RWPE2 (cell line): ENCODE results near the gene DDX42.

Experiments
- ATAC-seq: fragments of 200-7000 bp; cut with Tn5 transposase; 3 replicates; pipeline ENCODE4 v1.9.1; 2021; ENCODE audit warnings: low read depth
- DNase-seq: peaks from one replicate; pipeline ENCODE4 v3.0.0-alpha.2; 2020; ENCODE audit warnings: low spot score
- H3K27ac ChIP-seq: fragments of 450-650 bp; 2 replicates; pipeline ENCODE4 v1.5.1; 2017; ENCODE audit warnings: mild to moderate bottlenecking; ENCODE audit not compliant: poor library complexity, severe bottlenecking
- H3K27me3 ChIP-seq: fragments of 250-450 bp; sonication (Bioruptor Pico); 2 replicates; pipeline ENCODE4 v1.5.1; 2021; ENCODE audit warnings: mild to moderate bottlenecking, moderate library complexity; ENCODE audit not compliant: insufficient read depth, poor library complexity, severe bottlenecking
- H3K36me3 ChIP-seq: fragments of 250-450 bp; sonication (Bioruptor Pico); 2 replicates; pipeline ENCODE4 v1.5.1; 2020; ENCODE audit warnings: low read depth, mild to moderate bottlenecking, moderate library complexity
- H3K4me1 ChIP-seq: fragments of 250-450 bp; sonication (Bioruptor Pico); 2 replicates; pipeline ENCODE4 v1.5.1; 2021; ENCODE audit warnings: mild to moderate bottlenecking, moderate library complexity; ENCODE audit not compliant: insufficient read depth, poor library complexity, severe bottlenecking
- H3K4me3 ChIP-seq: fragments of 250-450 bp; sonication (Bioruptor Pico); 2 replicates; pipeline ENCODE4 v1.5.1; 2021; ENCODE audit warnings: mild to moderate bottlenecking, moderate library complexity; ENCODE audit not compliant: severe bottlenecking
- H3K9me3 ChIP-seq: fragments of 250-450 bp; sonication (Bioruptor Pico); 2 replicates; pipeline ENCODE4 v1.5.1; 2021; ENCODE audit warnings: mild to moderate bottlenecking, moderate library complexity; ENCODE audit not compliant: severe bottlenecking
- TF ChIP-seq, protein P1 (sequence below): fragments of 450-650 bp; IDR thresholded peaks from one replicate; pipeline ENCODE4 v1.5.1; 2017; ENCODE audit warnings: mild to moderate bottlenecking, moderate library complexity; ENCODE audit not compliant: poor library complexity, severe bottlenecking

Gene DDX42

DNA sequence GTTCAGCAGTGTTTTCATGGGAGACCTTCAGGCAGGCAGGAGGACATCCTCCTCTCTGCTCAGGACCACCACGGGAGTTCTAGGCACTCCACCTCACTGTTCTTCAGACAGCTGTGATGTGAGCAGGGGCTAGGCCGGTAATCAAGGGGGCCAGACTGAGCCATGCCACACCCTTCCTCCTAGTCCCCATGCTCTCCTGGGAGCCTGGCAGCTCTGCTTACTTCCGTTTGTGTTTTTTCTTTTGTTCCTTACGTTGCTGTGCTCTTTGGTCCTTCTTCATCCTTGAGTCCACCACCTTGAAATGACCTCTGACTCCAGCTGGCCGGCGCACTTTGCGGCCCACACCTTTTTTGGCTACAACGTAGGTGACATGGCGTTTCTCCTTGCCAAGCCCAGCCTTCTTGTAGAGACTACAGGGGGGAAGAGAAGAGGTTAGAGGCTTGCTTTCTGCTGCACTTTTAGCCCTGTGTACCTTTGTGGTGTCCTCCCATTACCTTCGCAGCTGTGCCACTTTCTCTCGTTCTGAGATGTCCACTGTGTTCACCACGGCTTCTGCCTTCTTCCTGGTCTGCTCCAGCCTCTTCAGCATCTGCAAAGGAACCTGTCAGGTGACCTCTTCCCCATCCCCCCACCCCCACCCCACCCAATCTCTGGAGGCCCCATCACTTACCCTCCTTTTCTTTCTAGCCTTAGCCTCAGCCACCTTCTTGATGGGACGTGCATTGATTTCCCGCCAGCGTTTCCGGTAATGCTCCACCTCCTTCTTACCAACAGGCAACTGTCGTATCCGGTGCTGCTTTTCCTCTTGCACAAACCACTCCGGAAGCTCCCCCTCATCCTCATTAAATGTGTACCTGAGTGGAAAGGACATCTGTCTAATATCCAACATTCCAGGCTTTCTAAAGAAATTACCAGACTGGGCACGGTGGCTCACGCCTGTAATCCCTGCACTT is 45.9 kb downstream of the DDX42 start:
- Histone ChIP-seq H3K27ac (no peak overlapping the region), H3K27me3 (no peaks in the 10 kb centered on the region), H3K9me3 (no peaks in the 10 kb centered on the region), H3K4me3 (no peak overlapping the region), H3K4me1 (no peaks in the 10 kb centered on the region), H3K36me3 (peaks cover 97% of the 10 kb centered on the region)
- TF ChIP-seq, protein P1, sequence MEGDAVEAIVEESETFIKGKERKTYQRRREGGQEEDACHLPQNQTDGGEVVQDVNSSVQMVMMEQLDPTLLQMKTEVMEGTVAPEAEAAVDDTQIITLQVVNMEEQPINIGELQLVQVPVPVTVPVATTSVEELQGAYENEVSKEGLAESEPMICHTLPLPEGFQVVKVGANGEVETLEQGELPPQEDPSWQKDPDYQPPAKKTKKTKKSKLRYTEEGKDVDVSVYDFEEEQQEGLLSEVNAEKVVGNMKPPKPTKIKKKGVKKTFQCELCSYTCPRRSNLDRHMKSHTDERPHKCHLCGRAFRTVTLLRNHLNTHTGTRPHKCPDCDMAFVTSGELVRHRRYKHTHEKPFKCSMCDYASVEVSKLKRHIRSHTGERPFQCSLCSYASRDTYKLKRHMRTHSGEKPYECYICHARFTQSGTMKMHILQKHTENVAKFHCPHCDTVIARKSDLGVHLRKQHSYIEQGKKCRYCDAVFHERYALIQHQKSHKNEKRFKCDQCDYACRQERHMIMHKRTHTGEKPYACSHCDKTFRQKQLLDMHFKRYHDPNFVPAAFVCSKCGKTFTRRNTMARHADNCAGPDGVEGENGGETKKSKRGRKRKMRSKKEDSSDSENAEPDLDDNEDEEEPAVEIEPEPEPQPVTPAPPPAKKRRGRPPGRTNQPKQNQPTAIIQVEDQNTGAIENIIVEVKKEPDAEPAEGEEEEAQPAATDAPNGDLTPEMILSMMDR: no peak
- ATAC-seq (no peak), DNase-seq (no peak)

- no peak overlapping the region for H3K27ac ChIP-seq
- ATAC-seq (no peak), DNase-seq (no peak)
- H3K4me3 ChIP-seq: no peak overlapping the region
- H3K36me3 ChIP-seq: peaks cover 97% of the 10 kb centered on the region
- H3K27me3 ChIP-seq: no peaks in the 10 kb centered on the region
- no peaks in the 10 kb centered on the region for H3K9me3 ChIP-seq
- TF ChIP-seq, protein P1: no peak
- no peaks in the 10 kb centered on the region for H3K4me1 ChIP-seq
Measured at GRCh38 chr17:63820963-63821561, 47.1 kb downstream of the DDX42 start.

DNA sequence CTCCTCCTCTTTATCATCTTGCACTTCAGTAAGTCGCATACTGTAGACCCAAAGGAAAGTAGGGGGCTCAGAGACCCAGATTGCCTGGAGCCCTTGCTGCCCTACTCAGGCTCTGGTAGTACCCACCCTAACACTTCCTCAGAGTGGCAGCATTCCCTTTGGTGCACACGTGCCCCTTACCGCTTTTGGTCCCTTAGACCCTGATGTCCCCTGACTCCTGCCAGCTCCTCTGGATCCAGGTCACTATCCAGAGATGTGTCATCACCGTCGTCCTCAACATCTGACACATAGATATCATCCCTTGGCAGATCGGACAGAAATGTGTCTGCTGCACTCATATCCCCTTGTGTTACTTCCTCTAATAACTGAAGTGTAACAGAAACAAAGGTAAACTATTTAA is 47.8 kb downstream of the DDX42 start:
- ATAC-seq (no peak), DNase-seq (no peak)
- no peaks in the 10 kb centered on the region for H3K9me3 ChIP-seq
- peaks cover 92% of the 10 kb centered on the region for H3K36me3 ChIP-seq
- H3K4me3 ChIP-seq: no peak overlapping the region
- TF ChIP-seq, protein P1: no peak
- H3K4me1 ChIP-seq: no peaks in the 10 kb centered on the region
- no peaks in the 10 kb centered on the region for H3K27me3 ChIP-seq
- H3K27ac ChIP-seq: no peak overlapping the region

DNA sequence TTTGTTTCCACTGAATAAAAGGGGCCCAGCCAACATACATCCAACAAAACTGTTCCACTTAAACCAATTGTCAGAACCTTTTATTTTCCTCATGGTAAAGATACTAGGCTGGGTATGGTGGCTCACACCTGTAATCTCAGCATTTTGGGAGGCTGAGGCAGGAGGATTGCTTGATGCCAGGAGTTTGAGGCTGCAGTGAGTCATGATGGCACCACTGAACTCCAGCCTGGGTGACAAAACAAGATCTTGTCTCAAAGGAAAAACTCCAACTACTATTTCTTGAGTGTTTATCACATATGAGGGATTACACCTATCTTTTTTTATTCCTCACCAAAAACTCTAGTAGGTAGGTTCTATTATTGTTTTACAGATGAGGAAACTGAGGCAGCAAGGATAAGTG is 48.6 kb downstream of the DDX42 start:
- H3K9me3 ChIP-seq: no peaks in the 10 kb centered on the region
- H3K27me3 ChIP-seq: no peaks in the 10 kb centered on the region
- ATAC-seq: no peak
- TF ChIP-seq, protein P1: no peak
- peaks cover 84% of the 10 kb centered on the region for H3K36me3 ChIP-seq
- no peak overlapping the region for H3K4me3 ChIP-seq
- H3K4me1 ChIP-seq: no peaks in the 10 kb centered on the region
- no peak overlapping the region for H3K27ac ChIP-seq
- DNase-seq: no peak
